H1 (cell line): ENCODE data around the gene BPGM. TPM values are rescaled to one million over a fixed set of nuclear protein-coding genes. Genes with fewer than 3 reads are reported as not detected.

ENCODE experiments used
- CEBPB ChIP-seq: IDR thresholded peaks from 2 replicates; pipeline ENCODE4 v1.6.1; 2012; ENCODE audit warnings: low read depth, low read length
- MAFK ChIP-seq: IDR thresholded peaks from 2 replicates; pipeline ENCODE4 v1.6.1; 2012; ENCODE audit warnings: low read depth, mild to moderate bottlenecking, improper control_type of control experiment, low read length
- NRF1 ChIP-seq: IDR thresholded peaks from 2 replicates; pipeline ENCODE4 v1.6.1; 2011; ENCODE audit warnings: mild to moderate bottlenecking, low read depth, low read length, improper control_type of control experiment
- polyA plus RNA-seq, 7 experiments: library from polyadenylated mRNA; depleted of rRNA in 3 of 7; stranded (reverse) in 5 of 7; unstranded in 2 of 7; fragments of >200 nt in 5 of 7; fragments of 200-250 nt in 2 of 7; gene quantifications; 1 replicate in 5 of 7; 2 replicates in 1 of 7; 4 replicates in 1 of 7; pipeline versions ENCODE4 v1.2.1 to v1.2.3, GENCODE V29; 2011 to 2013; ENCODE audit warnings: missing spikeins in 2 of 7, mixed read lengths in 2 of 7
- total RNA-seq: library from RNA; stranded (reverse); fragmentation: NEBNext Ultra II Directional; extraction: Animal tissue kit (Norgen Biotek cat#: 25700); gene quantifications from 2 replicates; pipeline ENCODE4 v1.2.1, GENCODE V29; 2021

The BPGM gene
- total and polyA plus RNA-seq, 2 of the 8 experiments (the other 6 are each of a cell fraction or from before 2014, with no cell fraction given): 9.7 to 15.3 TPM

DNA sequence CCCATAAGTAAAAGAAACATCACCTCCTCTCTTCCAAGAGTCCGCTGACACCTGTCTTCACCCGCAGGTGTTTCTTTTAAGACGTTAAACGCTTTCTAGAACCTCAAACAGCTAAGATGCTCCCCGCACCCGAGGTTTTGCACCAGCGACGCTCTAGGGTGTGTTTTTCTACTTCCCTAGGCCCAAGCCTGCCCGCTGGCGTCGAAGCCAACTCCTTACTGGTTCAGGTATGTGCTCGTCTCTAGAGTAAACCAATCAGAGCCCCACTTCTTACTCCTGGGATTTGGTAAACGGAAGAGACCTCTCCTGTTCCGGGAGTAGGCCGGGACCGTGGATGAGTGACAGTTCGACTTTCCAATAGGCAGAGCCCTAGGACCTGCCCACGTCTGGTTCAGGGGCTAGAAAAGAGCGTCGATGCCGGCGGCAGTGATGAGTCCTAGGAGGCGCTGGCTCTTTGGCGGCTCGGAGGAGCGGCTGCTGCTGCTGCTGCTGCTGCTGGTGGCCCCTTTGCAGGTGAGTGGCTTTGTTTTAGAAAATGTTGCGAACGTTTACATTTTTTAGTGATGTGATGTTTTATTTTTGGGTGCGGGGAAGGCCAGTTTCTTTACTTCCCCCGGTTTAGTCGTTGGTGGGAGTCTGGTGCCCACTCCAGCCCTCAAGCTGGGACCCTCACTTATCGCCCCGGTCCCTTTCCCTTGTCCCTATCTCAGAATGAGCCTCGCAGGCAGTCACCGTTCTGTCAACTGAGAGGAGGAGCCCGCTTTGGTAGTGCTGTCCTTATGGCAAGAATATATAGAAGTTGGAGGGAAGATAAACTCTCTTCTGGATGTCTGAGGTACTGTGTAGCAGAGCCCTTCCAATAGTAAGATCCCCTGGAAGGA is at the start of gene BPGM (continued):
- TF ChIP-seq CEBPB (no peak), NRF1 (no peak), MAFK (no peak)
